H1 (cell line): ENCODE results near the gene LRRC10.

Source experiments
- CTCF ChIP-seq, 3 experiments: IDR thresholded peaks; 1 replicate in 2 of 3; 2 replicates in 1 of 3; pipeline versions ENCODE4 v1.5.1 to v1.6.1; 2011; ENCODE audit warnings: low read length in 3 of 3, mild to moderate bottlenecking in 3 of 3, inconsistent platforms in 2 of 3, low read depth in 1 of 3, moderate library complexity in 1 of 3; ENCODE audit not compliant: insufficient read depth in 1 of 3; ENCODE audit errors: control extremely low read depth in 1 of 3
- EZH2 ChIP-seq: fragments of 200-600 bp; sonication (generic); IDR thresholded peaks from 2 replicates; pipeline ENCODE4 v1.7.1; 2012; ENCODE audit warnings: low read depth, mild to moderate bottlenecking, moderate library complexity, low read length, inconsistent platforms; ENCODE audit not compliant: severe bottlenecking
- POLR2A ChIP-seq, 2 experiments: IDR thresholded peaks; 1 replicate in 1 of 2; 2 replicates in 1 of 2; pipeline ENCODE4 v1.6.1; 2011; ENCODE audit warnings: low read depth in 2 of 2, low read length in 2 of 2, mild to moderate bottlenecking in 2 of 2; ENCODE audit errors: control extremely low read depth in 1 of 2
- POLR2AphosphoS5 ChIP-seq: IDR thresholded peaks from 2 replicates; pipeline ENCODE4 v1.6.1; 2011; ENCODE audit warnings: low read depth, low read length
- RAD21 ChIP-seq, 2 experiments: IDR thresholded peaks in 1 of 2; conservative IDR thresholded peaks in 1 of 2; 2 replicates each; pipeline ENCODE4 v1.6.1; 2011; ENCODE audit warnings: low read depth in 2 of 2, low read length in 2 of 2, improper control_type of control experiment in 1 of 2, inconsistent platforms in 1 of 2, mild to moderate bottlenecking in 1 of 2, moderate library complexity in 1 of 2

GRCh38 chr12:69602954-69603353, 7.8 kb downstream of the LRRC10 start:
- TF ChIP-seq POLR2AphosphoS5 (no peak; the same call in 1 of the 2 replicates), RAD21 (IDR thresholded peaks at IDR 0.05 in 1 of 2, conservative IDR thresholded peaks at IDR 0.05 in 1 of 2; ENCODE audit: low read depth in 2 of 2, low read length in 2 of 2) (peak in 1 of 2 experiments; percentile 32; a peak in 3 of 4 replicates), CTCF (IDR thresholded peaks at IDR 0.05; ENCODE audit: control extremely low read depth in 1 of 3, insufficient read depth in 1 of 3, low read depth in 1 of 3, low read length in 3 of 3) (peak in 2 of 3 experiments; percentile 15 to 23; a peak in 1 of 4 replicates), EZH2 (no peak), POLR2A (IDR thresholded peaks at IDR 0.05; ENCODE audit: control extremely low read depth in 1 of 2, low read depth in 2 of 2, low read length in 2 of 2) (peak in 1 of 2 experiments; percentile 37; a peak in 1 of 3 replicates)
